A549 treated with Hydrocortisone at 1 μM for 4 hours (cell line): ENCODE results near the gene RNF17. TPM values are rescaled to one million over a fixed set of nuclear protein-coding genes. Genes with fewer than 3 reads are reported as not detected.

Experiments used
- total RNA-seq: library from RNA; stranded (reverse); fragments of 200-300 nt; extraction: Qiagen RNA extraction; gene quantifications from 5 replicates; pipeline ENCODE4 v1.2.3, GENCODE V29; 2022

The RNF17 gene
- total RNA-seq = not detected in 5 replicates

GRCh38 chr13:24763596-24764275, at the start of gene RNF17:
Gene RNF17 (plus strand): TSS chr13:24764169. CDS start chr13:24764204, 35 bp downstream.

Other genes starting within 250 kb of the RNF17 start
- gene ATP12A, start 83.8 kb upstream of the RNF17 start, total RNA-seq = 0.02 TPM in 1 of 5 replicates, not detected in the others